AG04450 (cell line): ENCODE measurements around the gene LYPD1. TPM values are rescaled to one million over a fixed set of nuclear protein-coding genes. Genes with fewer than 3 reads are reported as not detected.

Experiments
- CTCF ChIA-PET: fragments of 300-600, 350-600 bp; formaldehyde crosslinking; extraction: SDS; loops from one replicate; lab custom pipeline; 2022; ENCODE audit warnings: antibody characterized with exemption, inconsistent platforms; lab: Charles Lee
- POLR2A ChIA-PET: fragments of 350-600 bp; formaldehyde crosslinking; extraction: SDS; loops from one replicate; lab custom pipeline; 2021; ENCODE audit warnings: antibody characterized with exemption, inconsistent platforms; lab: Yijun Ruan, JAX
- DNase-seq: peaks from one replicate; pipeline ENCODE4 v3.0.0-alpha.2; 2011; ENCODE audit warnings: low read depth, low spot score
- H3K27ac ChIP-seq: one replicate; pipeline ENCODE4 v1.5.1; 2012; ENCODE audit warnings: low read depth, low read length, control low read depth
- H3K27me3 ChIP-seq: one replicate; pipeline ENCODE4 v1.6.0; 2012; ENCODE audit warnings: low read length; ENCODE audit not compliant: control insufficient read depth, insufficient read depth
- H3K4me3 ChIP-seq: 2 replicates; pipeline ENCODE4 v1.5.1; 2011; ENCODE audit warnings: mild to moderate bottlenecking, low read depth, low read length, control low read depth
- H3K9me3 ChIP-seq: 2 replicates; pipeline ENCODE4 v1.5.1; 2012; ENCODE audit warnings: low read length; ENCODE audit not compliant: control insufficient read depth, insufficient read depth
- polyA minus RNA-seq: library from RNA; depleted of rRNA, polyadenylated mRNA; stranded (reverse); fragments of >200 nt; gene quantifications from 2 replicates; pipeline ENCODE4 v1.2.3, GENCODE V29; 2011; rRNA and poly(A)+ RNA removed
- polyA plus RNA-seq: library from polyadenylated mRNA; depleted of rRNA; stranded (reverse); fragments of >200 nt; gene quantifications from 2 replicates; pipeline ENCODE4 v1.2.3, GENCODE V29; 2011; rRNA removed
- TF ChIP-seq, protein P1 (sequence below): IDR thresholded peaks from 2 replicates; pipeline ENCODE4 v1.5.1; 2011; ENCODE audit warnings: low read depth, low read length, control low read depth, inconsistent platforms

LYPD1 gene, protein sequence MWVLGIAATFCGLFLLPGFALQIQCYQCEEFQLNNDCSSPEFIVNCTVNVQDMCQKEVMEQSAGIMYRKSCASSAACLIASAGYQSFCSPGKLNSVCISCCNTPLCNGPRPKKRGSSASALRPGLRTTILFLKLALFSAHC
- polyA plus RNA-seq (60.3 and 64.7 TPM in 2 replicates), polyA minus RNA-seq (45.6 and 55.1 TPM in 2 replicates)

DNA sequence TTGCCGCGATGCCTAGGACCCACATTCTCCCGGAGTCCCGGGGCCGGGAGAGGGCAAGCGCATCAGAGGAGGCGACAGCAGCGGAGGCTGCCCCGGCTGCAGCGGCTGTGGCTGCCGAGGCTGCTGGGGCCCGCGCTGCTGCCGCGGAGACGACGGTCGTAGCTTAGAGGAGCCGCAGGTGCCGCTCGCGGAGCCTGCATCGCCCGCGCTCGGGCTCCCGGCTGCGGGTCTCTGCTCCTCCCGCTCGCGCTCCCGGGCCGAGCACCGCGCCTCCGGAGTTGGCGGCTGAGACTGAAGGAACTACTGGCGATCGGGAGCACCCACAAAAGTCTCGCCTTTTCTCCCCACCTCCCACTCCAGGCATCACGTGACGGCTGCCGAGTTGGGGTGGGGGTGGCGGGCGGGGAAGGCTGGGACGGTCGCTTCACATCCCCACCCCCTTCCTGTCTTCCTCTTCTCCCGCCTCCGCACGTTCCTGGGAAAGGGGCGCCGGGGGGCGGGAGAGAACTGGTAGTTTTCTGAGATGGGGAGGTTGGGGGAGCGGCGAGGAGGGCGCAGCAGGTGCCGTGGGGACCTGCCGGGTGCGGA, at the start of gene LYPD1:
TSS of gene LYPD1 (minus strand) at position 298 of the 588 bp plus-strand sequence. CDS start at position 25, 273 bp downstream.
- TF ChIP-seq, protein P1, sequence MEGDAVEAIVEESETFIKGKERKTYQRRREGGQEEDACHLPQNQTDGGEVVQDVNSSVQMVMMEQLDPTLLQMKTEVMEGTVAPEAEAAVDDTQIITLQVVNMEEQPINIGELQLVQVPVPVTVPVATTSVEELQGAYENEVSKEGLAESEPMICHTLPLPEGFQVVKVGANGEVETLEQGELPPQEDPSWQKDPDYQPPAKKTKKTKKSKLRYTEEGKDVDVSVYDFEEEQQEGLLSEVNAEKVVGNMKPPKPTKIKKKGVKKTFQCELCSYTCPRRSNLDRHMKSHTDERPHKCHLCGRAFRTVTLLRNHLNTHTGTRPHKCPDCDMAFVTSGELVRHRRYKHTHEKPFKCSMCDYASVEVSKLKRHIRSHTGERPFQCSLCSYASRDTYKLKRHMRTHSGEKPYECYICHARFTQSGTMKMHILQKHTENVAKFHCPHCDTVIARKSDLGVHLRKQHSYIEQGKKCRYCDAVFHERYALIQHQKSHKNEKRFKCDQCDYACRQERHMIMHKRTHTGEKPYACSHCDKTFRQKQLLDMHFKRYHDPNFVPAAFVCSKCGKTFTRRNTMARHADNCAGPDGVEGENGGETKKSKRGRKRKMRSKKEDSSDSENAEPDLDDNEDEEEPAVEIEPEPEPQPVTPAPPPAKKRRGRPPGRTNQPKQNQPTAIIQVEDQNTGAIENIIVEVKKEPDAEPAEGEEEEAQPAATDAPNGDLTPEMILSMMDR = no peak
- H3K27ac ChIP-seq = peak within 1 kb of the TSS; percentile 47
- no peaks in the 10 kb centered on the region for H3K27me3 ChIP-seq
- no peaks in the 10 kb centered on the region for H3K9me3 ChIP-seq
- no peak for DNase-seq
- POLR2A ChIA-PET = no interaction called here
- H3K4me3 ChIP-seq = peak within 1 kb of the TSS; percentile 76
- CTCF ChIA-PET = interaction anchor here (0.6 to 1.2 kb wide), 2 partner anchors 24 to 105 kb away, joined by 3 read pairs; no protein-coding TSS in a partner anchor

DNA sequence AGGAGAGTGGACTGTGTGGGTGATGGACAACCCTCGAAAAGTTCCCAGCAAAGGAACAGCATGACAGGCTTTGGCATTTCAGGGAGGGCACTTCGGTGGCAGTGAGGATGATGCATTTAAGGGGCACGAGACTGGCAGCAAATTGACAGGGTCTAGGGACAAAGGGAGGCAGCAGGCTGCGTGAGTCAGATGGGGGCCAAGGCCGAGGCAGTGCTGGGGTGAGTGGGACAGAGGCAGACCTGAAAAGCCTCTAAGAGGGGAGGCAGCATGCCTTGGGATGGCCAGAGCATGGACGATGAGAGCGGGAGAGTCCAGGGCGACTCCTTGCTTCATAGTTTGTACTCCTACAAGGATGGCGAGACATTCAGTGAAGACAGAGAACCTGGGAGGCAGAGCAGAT, 49.5 kb upstream of the LYPD1 start:
- TF ChIP-seq, protein P1 = no peak
- no peaks in the 10 kb centered on the region for H3K27me3 ChIP-seq
- H3K9me3 ChIP-seq = no peaks in the 10 kb centered on the region
- POLR2A ChIA-PET = interaction anchor here (0.7 kb wide), 1 partner anchor 275 kb away, joined by 4 read pairs; no protein-coding TSS in a partner anchor
- H3K27ac ChIP-seq = no peak overlapping the region
- CTCF ChIA-PET = interaction anchor here (1.1 kb wide), 1 partner anchor 172 kb away, joined by 3 read pairs; no protein-coding TSS in a partner anchor
- DNase-seq = no peak
- no peak overlapping the region for H3K4me3 ChIP-seq

DNA sequence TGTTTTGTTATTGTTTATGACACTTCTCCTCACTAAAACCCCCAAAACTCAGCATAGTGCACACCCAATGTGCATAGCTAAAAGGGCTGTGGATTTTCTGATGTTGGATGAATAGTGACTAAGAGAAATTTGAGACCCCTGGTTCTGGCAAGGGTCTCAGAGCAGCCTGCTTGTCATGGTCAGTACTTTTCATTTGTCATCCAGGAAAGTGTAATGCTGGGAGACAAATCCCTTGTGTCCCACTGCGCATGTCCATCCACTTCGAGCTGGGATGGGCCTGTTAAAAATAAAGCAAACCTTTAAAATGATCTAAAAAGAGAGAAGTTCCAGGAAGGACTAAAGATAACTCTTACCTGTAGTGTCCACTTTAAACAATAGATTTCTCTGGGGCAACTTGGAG, 46.9 kb upstream of the LYPD1 start:
- POLR2A ChIA-PET = no interaction called here
- no peaks in the 10 kb centered on the region for H3K9me3 ChIP-seq
- H3K27ac ChIP-seq = no peak overlapping the region
- H3K27me3 ChIP-seq = no peaks in the 10 kb centered on the region
- DNase-seq = no peak
- TF ChIP-seq, protein P1 = no peak
- CTCF ChIA-PET = no interaction called here
- H3K4me3 ChIP-seq = no peak overlapping the region

DNA sequence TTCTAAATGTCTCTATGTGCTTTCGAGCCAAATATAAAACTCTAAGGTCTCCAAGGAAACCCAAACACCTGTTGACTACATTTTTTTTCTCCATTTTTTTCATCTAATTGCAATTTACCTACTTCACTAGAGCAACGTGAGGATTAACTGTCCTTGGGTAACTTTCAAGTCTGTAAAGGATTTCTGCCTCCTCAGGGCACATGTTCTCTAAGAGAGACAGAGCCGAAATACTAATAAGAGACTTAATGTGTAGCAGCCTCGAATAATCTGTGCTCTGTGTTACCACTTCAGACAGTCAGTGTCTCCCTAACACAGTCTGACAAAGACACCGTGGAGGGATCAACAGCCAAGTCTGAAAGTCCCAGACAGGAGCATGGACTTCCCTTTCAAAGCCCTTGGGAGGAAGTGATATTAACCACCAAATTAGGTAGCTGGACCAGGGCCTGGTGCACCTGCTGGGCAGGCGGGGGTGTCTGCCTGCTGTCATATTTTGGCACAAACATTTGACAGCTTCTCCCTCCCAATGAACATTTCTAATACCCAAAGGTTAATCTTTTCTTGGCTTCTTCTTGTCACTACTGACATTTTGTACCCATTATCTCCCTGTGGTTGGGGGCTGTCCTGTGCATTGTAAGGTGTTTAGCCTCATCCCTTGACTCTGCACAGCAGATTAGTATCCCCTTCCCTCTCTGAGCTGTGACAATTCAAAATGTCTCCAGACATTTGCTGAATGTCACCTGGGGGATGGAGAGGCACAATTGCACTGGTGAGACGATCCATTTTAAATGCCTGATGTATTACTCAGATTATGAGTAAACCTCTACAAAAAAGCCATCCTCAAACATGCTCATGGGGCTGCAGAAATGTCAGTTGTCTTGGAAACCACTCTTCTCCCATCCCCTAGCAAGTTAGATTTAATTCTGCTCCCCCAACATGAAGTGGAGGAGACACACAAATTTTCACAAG, 45.7 kb upstream of the LYPD1 start:
- TF ChIP-seq, protein P1 = no peak

More for the DNA sequence above, 45.7 kb upstream of the LYPD1 start:
- DNase-seq = no peak
- Histone ChIP-seq H3K27me3 (no peaks in the 10 kb centered on the region), H3K27ac (no peak overlapping the region), H3K9me3 (no peaks in the 10 kb centered on the region), H3K4me3 (no peak overlapping the region)
- POLR2A ChIA-PET = no interaction called here
- CTCF ChIA-PET = interaction anchor here (0.6 kb wide), 2 partner anchors 23 to 1222 kb away, joined by 3 to 6 read pairs; no protein-coding TSS in a partner anchor
